ENCODE measurements around the gene ZDHHC13. TPM values are rescaled to one million over a fixed set of nuclear protein-coding genes. Genes with fewer than 3 reads are reported as not detected.

Gene ZDHHC13
- polyA plus RNA-seq, 1 donor (not counting 4 experiments of a cell fraction or from before 2014, with no cell fraction given): 24.1 TPM

DNA sequence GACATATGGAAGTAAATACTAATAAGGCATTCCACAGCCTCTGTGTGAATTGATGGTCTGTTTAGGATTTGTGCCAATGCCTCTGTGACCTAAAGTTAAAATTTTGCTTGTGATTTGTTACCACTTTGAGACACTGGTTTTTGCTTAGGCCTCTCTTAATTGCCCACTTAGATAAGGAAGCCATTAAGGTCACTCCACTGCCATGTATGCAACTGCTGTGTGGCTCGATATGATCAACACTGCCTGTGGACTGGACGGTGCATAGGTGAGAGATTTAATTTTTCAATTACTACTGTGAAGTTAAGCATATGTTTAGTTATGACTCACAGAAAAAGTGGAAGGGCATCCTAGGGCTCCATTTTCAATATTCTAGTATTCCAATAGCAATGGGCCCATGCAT lies 47.9 kb downstream of the ZDHHC13 start:
- H4K20me1 ChIP-seq (ENCODE audit: control insufficient read depth, extremely low read depth, insufficient read depth, low read length): no peaks in the 10 kb centered on the region
- no peak overlapping the region for H3K4me2 ChIP-seq (ENCODE audit: control insufficient read depth, extremely low read depth, insufficient read depth, low read depth, low read length)
- no peak overlapping the region for H3K4me3 ChIP-seq (ENCODE audit: control insufficient read depth in 2 of 3, extremely low read depth in 1 of 3, insufficient read depth in 2 of 3, low read depth in 1 of 3, low read length in 3 of 3)
- DNase-seq (ENCODE audit: low read depth, low spot score): no peak
- H3K9me1 ChIP-seq (ENCODE audit: control insufficient read depth, extremely low read depth, insufficient read depth, low read length): no peaks in the 10 kb centered on the region
- FAIRE-seq: no peak
- no peak overlapping the region for H3K9ac ChIP-seq (ENCODE audit: control insufficient read depth, extremely low read depth, insufficient read depth, low read length)
- no peak overlapping the region for H3K27ac ChIP-seq (ENCODE audit: control insufficient read depth, insufficient read depth, low read length)
- no peak overlapping the region for H2AFZ ChIP-seq (ENCODE audit: control insufficient read depth, low read length)
- dilution Hi-C loops (cut with MboI; ENCODE audit: extremely low pct_ligation_motif_present, low sequenced_read_pairs): no loop called here
- no peaks in the 10 kb centered on the region for H3K4me1 ChIP-seq (ENCODE audit: control insufficient read depth, extremely low read depth, insufficient read depth, low read length)
- TF ChIP-seq, protein P1, sequence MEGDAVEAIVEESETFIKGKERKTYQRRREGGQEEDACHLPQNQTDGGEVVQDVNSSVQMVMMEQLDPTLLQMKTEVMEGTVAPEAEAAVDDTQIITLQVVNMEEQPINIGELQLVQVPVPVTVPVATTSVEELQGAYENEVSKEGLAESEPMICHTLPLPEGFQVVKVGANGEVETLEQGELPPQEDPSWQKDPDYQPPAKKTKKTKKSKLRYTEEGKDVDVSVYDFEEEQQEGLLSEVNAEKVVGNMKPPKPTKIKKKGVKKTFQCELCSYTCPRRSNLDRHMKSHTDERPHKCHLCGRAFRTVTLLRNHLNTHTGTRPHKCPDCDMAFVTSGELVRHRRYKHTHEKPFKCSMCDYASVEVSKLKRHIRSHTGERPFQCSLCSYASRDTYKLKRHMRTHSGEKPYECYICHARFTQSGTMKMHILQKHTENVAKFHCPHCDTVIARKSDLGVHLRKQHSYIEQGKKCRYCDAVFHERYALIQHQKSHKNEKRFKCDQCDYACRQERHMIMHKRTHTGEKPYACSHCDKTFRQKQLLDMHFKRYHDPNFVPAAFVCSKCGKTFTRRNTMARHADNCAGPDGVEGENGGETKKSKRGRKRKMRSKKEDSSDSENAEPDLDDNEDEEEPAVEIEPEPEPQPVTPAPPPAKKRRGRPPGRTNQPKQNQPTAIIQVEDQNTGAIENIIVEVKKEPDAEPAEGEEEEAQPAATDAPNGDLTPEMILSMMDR (optimal IDR thresholded peaks at IDR 0.05 in 1 of 3, IDR thresholded peaks at IDR 0.05 in 1 of 3, conservative IDR thresholded peaks at IDR 0.05 in 1 of 3; ENCODE audit: extremely low read depth in 1 of 3, insufficient read depth in 2 of 3, low read length in 3 of 3): no peak
- no peak for TF ChIP-seq EZH2 (IDR thresholded peaks at IDR 0.05; ENCODE audit: low read length)
- H3K36me3 ChIP-seq (ENCODE audit: control insufficient read depth in 2 of 2, extremely low read depth in 1 of 2, insufficient read depth in 2 of 2, low read length in 2 of 2): peaks cover 4 to 13% of the 10 kb centered on the region in 2 experiments
- no peaks in the 10 kb centered on the region for H3K9me3 ChIP-seq (ENCODE audit: control insufficient read depth, low read depth, low read length)
- no peaks in the 10 kb centered on the region for H3K27me3 ChIP-seq (ENCODE audit: control insufficient read depth, extremely low read depth, insufficient read depth, low read length)
- no peaks in the 10 kb centered on the region for H3K79me2 ChIP-seq (ENCODE audit: control insufficient read depth, insufficient read depth, low read length)

DNA sequence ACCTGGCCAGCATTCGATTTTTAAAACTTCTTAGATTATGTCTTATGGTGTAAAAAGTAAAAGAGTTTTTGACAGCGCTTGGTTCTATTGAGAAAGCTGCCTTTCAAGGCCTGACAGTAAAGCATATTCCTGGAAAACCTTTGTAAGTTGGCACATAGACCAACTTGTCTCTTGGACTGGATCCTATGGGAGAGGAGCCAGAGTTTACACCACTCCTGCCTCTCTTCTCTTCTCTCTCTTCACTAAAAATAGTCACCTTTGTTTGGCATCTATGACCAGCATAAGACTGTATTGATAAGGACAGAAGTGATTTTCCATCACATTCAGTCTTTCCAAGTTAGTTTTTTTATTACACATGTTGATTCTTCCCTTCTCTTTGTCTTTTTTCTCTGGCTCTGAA lies 51.1 kb downstream of the ZDHHC13 start:
- Histone ChIP-seq H3K36me3 (ENCODE audit: control insufficient read depth in 2 of 2, extremely low read depth in 1 of 2, insufficient read depth in 2 of 2, low read length in 2 of 2) (peaks cover 9 to 18% of the 10 kb centered on the region in 2 experiments), H4K20me1 (ENCODE audit: control insufficient read depth, extremely low read depth, insufficient read depth, low read length) (no peaks in the 10 kb centered on the region), H3K9me3 (ENCODE audit: control insufficient read depth, low read depth, low read length) (no peaks in the 10 kb centered on the region), H3K4me1 (ENCODE audit: control insufficient read depth, extremely low read depth, insufficient read depth, low read length) (no peaks in the 10 kb centered on the region), H2AFZ (ENCODE audit: control insufficient read depth, low read length) (no peak overlapping the region), H3K4me2 (ENCODE audit: control insufficient read depth, extremely low read depth, insufficient read depth, low read depth, low read length) (no peak overlapping the region), H3K27me3 (ENCODE audit: control insufficient read depth, extremely low read depth, insufficient read depth, low read length) (no peaks in the 10 kb centered on the region), H3K9ac (ENCODE audit: control insufficient read depth, extremely low read depth, insufficient read depth, low read length) (no peak overlapping the region), H3K27ac (ENCODE audit: control insufficient read depth, insufficient read depth, low read length) (no peak overlapping the region), H3K79me2 (ENCODE audit: control insufficient read depth, insufficient read depth, low read length) (no peaks in the 10 kb centered on the region), H3K4me3 (ENCODE audit: control insufficient read depth in 2 of 3, extremely low read depth in 1 of 3, insufficient read depth in 2 of 3, low read depth in 1 of 3, low read length in 3 of 3) (no peak overlapping the region), H3K9me1 (ENCODE audit: control insufficient read depth, extremely low read depth, insufficient read depth, low read length) (no peaks in the 10 kb centered on the region)
- FAIRE-seq (no peak), DNase-seq (ENCODE audit: low read depth, low spot score) (no peak)
- dilution Hi-C loops (cut with MboI; ENCODE audit: extremely low pct_ligation_motif_present, low sequenced_read_pairs): no loop called here
- TF ChIP-seq, protein P1 (optimal IDR thresholded peaks at IDR 0.05 in 1 of 3, IDR thresholded peaks at IDR 0.05 in 1 of 3, conservative IDR thresholded peaks at IDR 0.05 in 1 of 3; ENCODE audit: extremely low read depth in 1 of 3, insufficient read depth in 2 of 3, low read length in 3 of 3): no peak
- no peak for TF ChIP-seq EZH2 (IDR thresholded peaks at IDR 0.05; ENCODE audit: low read length)
